ENCODE measurements around the gene BPHL.
"Not testable (repeated sequence)": the region's sequence is repeated elsewhere in the genome, so short reads cannot be mapped to it uniquely, and the experiment has no call there.

- not testable (repeated sequence) for TF ChIP-seq CTCF (IDR thresholded peaks at IDR 0.05); ZFX (IDR thresholded peaks at IDR 0.05; ENCODE audit: borderline replicate concordance)
Observed at GRCh38 chr6:3178666-3179065, 60.2 kb downstream of the BPHL start.

All from 22Rv1 (cell line).